Left lobe of liver (tissue), 2 donors: ENCODE results near the gene LPAR1. TPM values are rescaled to one million over a fixed set of nuclear protein-coding genes. Genes with fewer than 3 reads are reported as not detected.

Experiments used
- ATAC-seq: fragments of 200-7000 bp; cut with Tn5 transposase; one replicate; pipeline ENCODE4 v1.9.1; 2020; ENCODE audit warnings: mild to moderate bottlenecking, moderate library complexity
- DNase-seq: peaks from one replicate; pipeline ENCODE4 v3.0.0-alpha.2; 2020; ENCODE audit warnings: low spot score
- total RNA-seq: library from RNA; stranded (reverse); gene quantifications from one replicate; pipeline ENCODE4 v1.2.1, GENCODE V29; 2021
- donor health status: DM: no; HTN: no; CAD: no; lungs with moderate emphysema.
- donor health status: DM: no; HTN: yes; CAD: no.

The LPAR1 gene
- total RNA-seq, 1 donor from 2014 or later: 0.86 TPM

DNA sequence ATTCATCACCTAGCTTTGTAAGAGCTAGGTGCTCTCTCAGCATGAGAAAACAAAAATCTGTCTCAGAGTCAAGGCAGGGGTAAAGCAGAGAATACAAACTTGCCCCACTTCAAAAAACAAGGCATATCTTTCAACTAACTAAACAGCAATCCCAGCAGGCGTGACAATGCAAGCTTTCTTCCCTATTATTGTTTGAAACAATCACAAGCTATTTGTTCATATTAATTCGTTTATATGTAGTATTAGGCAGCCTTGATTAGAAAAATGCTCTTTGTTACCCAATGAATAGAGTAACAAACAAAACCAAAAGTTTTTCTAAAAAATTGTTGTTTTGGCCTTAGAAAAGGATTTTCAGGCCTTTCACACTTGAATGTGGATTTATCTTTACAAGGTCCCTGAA, 71.1 kb downstream of the LPAR1 start:
- no peak for ATAC-seq

DNA sequence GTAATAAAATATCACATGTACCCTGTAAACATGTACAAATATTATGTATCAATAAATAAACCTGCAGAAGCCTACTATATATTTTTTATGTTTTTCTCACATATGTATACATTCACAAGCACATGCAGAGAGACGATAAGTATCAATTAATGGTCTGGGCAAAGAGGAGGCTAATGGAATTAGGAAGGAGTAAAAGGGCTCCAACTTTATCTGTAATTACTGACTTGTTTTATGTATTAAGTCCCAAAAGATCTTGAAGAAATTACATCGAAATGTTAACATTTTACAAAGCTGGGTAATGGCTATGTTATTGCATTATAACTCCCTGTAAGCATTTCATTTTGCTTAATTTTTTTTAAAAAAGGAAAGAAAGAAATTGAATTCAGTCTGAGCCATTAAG, 78.0 kb downstream of the LPAR1 start:
- DNase-seq: no peak
- no peak for ATAC-seq

More for the DNA sequence above, 71.1 kb downstream of the LPAR1 start:
- DNase-seq: no peak

GRCh38 chr9:110958847-110959246, 79.4 kb downstream of the LPAR1 start:
- no peak for DNase-seq
- no peak for ATAC-seq

DNA sequence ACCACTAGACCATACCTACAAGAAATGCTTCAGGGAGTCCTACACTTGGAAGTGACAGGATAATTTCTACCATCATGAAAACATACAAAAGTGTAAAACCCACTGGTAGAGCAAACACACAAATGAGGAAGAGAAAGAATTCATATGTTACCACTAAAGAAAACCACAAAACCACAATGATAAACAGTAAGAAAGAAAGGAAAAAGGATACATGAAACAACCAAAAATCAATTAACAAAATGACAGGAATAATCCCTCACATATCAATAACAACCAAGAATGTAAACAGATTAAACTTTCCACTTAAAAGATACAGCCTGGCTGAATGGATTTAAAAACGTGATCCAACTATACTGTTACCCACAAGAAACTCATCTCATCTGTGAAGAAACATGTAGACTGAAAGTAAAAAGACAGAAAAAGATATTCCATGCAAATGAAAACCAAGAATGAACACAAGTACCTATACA, 83.4 kb downstream of the LPAR1 start:
- DNase-seq (no peak), ATAC-seq (no peak)

DNA sequence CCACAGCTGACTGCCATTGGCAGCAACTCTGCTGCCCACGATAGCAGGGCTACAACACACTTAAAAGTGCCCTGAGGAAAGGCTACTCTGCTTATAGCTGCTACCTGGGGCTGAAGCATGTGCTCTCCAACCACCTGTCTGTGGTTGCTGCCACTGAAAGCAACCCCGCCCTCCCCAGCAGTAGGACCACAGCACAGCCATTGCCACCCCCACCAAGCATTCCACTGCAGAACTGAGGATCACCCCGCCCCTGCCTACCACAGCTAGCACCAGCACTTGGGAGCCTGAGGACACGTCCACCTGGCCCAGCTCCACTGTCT, 85.8 kb downstream of the LPAR1 start:
- no peak for ATAC-seq
- DNase-seq: no peak

DNA sequence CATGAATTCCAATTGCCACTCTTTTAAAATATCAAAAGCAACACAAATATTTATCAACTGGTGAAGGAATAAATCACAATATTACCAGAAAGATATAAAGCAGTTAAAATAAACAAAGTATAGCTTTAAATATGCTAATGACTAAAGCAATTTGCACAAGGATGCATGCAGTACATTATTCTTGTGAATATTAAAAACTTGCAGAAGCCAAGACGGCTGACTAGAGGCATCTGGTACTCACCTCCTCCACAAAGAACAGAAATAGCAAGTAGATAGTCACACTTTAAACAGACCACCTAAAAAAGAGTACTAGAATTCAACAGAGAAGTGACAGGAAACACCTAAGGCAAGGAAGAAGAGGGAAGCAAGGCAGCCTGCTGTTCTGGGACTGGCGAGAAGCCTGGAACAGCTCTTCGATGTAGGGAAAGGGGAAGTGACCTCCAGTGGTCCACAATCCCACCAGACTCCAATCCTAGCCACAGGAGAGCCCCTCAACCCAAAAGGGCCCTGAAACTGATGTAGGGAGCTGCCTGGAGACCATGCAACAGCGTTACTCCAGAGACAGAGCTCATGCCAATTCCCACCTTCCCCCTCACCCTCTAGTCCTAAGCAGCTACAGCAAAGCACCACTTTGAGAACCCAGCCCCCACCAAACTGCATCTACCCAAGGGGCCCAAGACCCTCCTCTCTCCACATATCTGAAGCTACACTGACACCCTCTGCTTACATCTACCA, 86.3 kb downstream of the LPAR1 start:
- no peak for DNase-seq
- no peak for ATAC-seq

DNA sequence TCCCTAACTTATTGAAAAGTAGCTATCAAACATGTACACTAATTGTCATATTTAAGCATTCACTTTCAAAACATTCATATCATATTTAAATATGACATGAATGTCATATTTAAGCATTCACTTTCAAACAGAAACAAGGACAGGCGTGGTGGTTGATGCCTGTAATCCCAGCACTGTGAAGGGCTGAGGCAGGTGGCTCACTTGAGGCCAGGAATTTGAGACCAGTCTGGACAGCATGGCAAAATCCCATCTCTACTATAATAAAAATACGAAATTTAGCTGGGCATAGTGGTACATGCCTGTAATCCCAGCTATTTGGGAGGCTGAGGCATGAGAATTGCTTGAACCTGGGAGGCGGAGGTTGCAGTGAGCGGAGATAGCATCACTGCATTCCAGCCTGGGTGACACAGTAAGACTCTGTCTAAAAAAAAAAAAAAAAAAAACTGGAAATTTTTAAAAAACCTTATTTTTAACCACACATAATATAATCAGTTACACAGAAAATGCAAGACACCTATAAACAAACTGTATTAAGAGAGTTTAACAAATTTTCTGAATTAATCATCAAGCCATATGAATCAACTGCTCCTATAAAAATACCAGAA, 88.1 kb downstream of the LPAR1 start:
- ATAC-seq (no peak), DNase-seq (no peak)

DNA sequence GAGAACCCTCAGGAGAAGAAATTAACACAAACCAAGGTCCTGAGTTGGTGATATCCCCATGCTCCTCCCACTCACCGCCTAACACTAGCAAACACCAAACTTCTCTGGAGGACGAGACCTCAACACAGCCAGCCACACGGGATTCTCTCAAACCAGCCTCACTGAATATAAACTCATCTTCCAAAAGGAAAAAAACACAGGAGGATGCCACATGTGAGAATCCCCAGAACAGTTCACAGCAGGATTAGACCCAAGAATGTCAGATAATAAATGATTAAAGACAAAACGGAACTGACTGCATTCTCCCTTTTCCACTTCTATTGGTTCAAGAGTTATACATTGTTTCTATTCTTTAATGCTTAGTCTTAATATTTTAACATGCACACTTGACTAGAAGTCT, 89.2 kb downstream of the LPAR1 start:
- ATAC-seq: no peak
- DNase-seq: no peak

DNA sequence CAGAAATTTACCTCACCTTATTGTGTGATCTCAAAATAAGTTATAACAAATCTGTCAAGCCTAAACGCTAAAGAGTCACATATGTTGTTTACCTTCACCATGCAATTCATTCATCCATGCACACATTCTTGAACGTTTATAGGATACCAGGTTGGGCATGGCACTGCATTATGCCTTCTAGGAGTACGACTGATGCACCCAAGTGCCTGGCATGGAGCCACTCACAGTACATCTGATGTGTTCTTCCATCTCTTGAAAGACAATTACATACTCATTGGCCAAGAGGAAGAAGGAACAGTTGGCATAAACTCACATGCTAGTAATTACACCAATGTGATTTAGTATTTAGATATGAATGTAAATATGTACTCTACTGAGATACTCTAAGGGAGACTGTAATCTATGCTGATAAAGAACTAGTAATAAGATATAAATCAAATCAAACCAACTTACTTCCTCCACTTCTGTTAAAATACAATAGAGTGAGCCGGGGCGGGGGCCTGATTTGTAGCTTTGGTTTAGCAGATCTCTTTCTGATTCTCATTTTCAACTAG, 90.7 kb downstream of the LPAR1 start:
- ATAC-seq (no peak), DNase-seq (no peak)

- ATAC-seq (no peak), DNase-seq (no peak)
Observed at GRCh38 chr9:110942522-110942921, 95.7 kb downstream of the LPAR1 start.

DNA sequence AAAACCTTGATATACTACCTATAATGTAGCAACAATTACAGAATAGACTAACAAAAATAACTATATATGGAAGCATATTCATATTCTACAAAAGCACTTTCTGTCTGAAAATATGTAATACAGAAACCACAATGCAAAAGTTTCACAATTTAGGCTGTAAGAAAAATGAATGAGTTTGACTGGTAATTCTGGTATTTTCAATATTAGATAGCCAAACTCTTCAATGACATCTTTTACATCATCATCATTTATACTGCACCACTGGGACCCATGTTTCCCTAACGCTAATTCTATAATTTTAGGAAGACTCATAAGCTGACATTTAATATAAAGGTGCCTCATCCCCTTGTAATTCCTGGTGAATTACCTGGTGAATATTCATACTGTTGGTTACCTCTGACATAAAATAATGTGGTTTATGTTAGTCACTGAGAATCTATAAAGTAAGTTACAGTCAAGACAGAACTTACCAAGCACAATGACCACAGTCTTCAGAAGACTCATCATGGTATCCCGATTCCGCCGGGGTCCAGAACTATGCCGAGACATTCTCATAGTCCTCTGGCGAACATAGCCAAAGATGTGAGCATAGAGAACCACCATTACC, 97.2 kb downstream of the LPAR1 start:
- no peak for DNase-seq
- no peak for ATAC-seq

GRCh38 chr9:110939573-110939972, 98.7 kb downstream of the LPAR1 start:
- ATAC-seq: no peak
- DNase-seq: no peak

DNA sequence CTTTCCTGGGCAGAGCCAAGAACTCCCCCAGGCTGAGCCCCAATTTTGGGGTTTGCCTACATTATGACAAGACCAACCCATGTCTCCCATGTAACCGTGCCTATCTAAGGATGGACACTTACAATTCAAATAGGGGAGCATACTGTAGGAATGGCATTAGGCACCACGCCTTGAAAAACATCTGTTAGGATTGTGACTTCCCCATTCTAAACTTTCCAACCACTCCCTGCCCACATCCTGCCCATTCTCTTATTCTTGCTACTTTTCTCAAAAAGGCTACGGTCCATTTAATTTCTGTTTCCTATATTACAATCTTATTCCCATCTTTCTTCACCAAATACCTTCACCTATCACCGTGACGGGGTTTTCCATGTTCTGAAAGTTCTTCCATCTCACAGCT, 99.2 kb downstream of the LPAR1 start:
- DNase-seq (no peak), ATAC-seq (no peak)

DNA sequence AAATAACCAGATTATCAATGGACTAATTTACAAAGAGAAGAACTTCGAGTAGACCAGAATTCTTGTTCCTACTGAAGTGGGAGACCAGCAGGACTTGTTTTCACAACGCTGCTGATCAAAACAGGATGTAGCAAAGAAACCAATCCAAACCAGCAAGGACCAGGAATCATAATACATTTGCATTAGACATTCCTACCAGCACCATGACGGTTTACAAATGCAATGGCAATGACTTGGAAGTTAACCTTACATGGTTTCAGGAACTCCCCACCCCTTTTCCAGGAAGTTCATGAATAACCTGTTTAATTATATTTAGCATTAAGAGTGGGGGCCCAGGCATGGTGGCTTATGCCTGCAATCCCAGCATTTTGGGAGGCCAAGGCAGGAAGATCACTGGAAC, 100.0 kb downstream of the LPAR1 start:
- DNase-seq: no peak
- no peak for ATAC-seq

- no peak for DNase-seq
- ATAC-seq: no peak
Observed at GRCh38 chr9:110936719-110937452, 101.4 kb downstream of the LPAR1 start.

GRCh38 chr9:110936237-110936636, 102.0 kb downstream of the LPAR1 start:
- ATAC-seq: no peak
- DNase-seq: no peak

- DNase-seq (no peak), ATAC-seq (no peak)
Observed at GRCh38 chr9:110935829-110936228, 102.4 kb downstream of the LPAR1 start.

- ATAC-seq (no peak), DNase-seq (no peak)
Observed at GRCh38 chr9:110933350-110934001, 104.8 kb downstream of the LPAR1 start.

DNA sequence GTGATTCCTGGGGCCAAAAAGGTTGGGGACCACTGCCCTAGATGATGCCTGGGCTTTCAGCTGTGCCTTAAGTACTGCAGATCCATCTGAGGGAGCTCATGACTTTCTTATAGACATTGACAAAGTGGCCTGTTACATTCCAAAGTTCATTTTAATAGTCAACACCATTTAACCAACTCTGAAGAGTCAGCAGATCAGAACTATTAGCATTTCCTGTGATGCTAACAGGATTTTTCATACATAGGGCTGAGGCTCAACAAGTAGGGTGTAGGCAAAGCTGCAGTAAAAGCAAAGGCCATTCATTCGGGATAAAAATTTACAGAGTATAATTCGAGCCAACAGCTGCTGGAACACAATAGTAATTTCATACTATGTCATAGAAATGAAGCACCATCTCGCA, 105.4 kb downstream of the LPAR1 start:
- ATAC-seq: no peak
- DNase-seq: no peak

DNA sequence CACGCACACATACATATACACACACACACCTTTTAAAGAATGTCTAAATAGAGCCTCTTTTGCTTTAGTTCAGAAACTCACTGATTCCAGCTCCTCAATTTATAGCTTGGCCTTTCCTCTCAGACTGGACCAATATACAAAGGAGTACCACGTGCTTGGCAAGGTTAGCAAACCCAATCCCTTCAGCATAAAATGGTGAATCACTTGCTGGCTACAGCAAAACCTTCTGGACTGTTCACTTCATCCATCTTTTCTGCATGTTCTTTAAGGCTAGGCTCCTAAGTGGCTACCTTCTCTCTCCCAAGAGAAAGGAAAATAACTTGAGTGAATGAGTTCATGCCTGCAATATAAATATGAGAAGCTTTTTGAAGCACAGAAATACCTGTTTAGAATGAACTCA, 109.7 kb downstream of the LPAR1 start:
- DNase-seq (no peak), ATAC-seq (no peak)
